Type B pancreatic cell (in vitro differentiated cells): ENCODE measurements around the gene SMARCD3. TPM values are rescaled to one million over a fixed set of nuclear protein-coding genes. Genes with fewer than 3 reads are reported as not detected.

Experiments
- DNase-seq: peaks from one replicate; pipeline ENCODE4 v3.0.0; 2021; ENCODE audit warnings: mixed read lengths; ENCODE audit not compliant: unreplicated experiment; ENCODE audit errors: extremely low spot score
- H3K27ac Mint-ChIP-seq: 2 replicates; pipeline ENCODE4 v1.8.0; 2021; ENCODE audit warnings: mild to moderate bottlenecking, mixed read lengths
- H3K27me3 Mint-ChIP-seq: 2 replicates; pipeline ENCODE4 v1.8.0; 2021; ENCODE audit warnings: mixed read lengths
- H3K36me3 Mint-ChIP-seq: 2 replicates; pipeline ENCODE4 v1.8.0; 2021; ENCODE audit warnings: mixed read lengths
- H3K4me1 Mint-ChIP-seq: one replicate; pipeline ENCODE4 v1.8.0; 2021; ENCODE audit warnings: mixed read lengths; ENCODE audit not compliant: unreplicated experiment
- H3K4me3 Mint-ChIP-seq: 2 replicates; pipeline ENCODE4 v1.8.0; 2021; ENCODE audit warnings: mild to moderate bottlenecking, mixed read lengths
- H3K9me3 Mint-ChIP-seq: 2 replicates; pipeline ENCODE4 v1.8.0; 2021; ENCODE audit warnings: mixed read lengths
- total RNA-seq: library from RNA; stranded (reverse); gene quantifications from 2 replicates; pipeline ENCODE4 v1.2.1, GENCODE V29; 2021; ENCODE audit warnings: low replicate concordance
- TF ChIP-seq, protein P1 (sequence below): fragments of 200-600 bp; sonication (generic); conservative IDR thresholded peaks from 2 replicates; pipeline ENCODE4 v1.5.0; 2021; ENCODE audit warnings: antibody characterized with exemption, mild to moderate bottlenecking

Gene SMARCD3
- total RNA-seq, 1 donor from 2014 or later = 58.4 TPM

DNA sequence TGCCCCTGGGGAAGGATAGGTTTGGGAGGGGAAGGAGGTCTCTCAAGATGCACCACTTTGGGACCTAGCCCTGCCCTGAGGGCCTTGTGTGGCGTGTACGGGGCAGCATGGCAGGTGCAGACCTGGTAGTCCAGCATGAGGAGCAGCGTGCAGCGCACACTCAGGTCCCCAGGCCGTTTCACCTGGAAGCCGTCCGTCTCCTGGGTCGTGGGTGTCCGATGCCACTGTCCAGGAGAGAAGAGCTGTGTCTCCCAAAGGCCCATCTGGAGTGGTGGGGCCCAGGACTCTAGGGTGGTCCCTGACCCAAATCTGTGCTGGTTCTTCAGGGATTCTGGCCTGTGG is 6.8 kb downstream of the SMARCD3 start:
- H3K4me3 Mint-ChIP-seq = no peak overlapping the region
- peaks cover 18% of the 10 kb centered on the region for H3K4me1 Mint-ChIP-seq
- H3K27me3 Mint-ChIP-seq = peaks cover 4% of the 10 kb centered on the region
- no peaks in the 10 kb centered on the region for H3K36me3 Mint-ChIP-seq
- H3K9me3 Mint-ChIP-seq = no peaks in the 10 kb centered on the region
- DNase-seq = no peak
- TF ChIP-seq, protein P1, sequence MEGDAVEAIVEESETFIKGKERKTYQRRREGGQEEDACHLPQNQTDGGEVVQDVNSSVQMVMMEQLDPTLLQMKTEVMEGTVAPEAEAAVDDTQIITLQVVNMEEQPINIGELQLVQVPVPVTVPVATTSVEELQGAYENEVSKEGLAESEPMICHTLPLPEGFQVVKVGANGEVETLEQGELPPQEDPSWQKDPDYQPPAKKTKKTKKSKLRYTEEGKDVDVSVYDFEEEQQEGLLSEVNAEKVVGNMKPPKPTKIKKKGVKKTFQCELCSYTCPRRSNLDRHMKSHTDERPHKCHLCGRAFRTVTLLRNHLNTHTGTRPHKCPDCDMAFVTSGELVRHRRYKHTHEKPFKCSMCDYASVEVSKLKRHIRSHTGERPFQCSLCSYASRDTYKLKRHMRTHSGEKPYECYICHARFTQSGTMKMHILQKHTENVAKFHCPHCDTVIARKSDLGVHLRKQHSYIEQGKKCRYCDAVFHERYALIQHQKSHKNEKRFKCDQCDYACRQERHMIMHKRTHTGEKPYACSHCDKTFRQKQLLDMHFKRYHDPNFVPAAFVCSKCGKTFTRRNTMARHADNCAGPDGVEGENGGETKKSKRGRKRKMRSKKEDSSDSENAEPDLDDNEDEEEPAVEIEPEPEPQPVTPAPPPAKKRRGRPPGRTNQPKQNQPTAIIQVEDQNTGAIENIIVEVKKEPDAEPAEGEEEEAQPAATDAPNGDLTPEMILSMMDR = no peak
- H3K27ac Mint-ChIP-seq = no peak overlapping the region

DNA sequence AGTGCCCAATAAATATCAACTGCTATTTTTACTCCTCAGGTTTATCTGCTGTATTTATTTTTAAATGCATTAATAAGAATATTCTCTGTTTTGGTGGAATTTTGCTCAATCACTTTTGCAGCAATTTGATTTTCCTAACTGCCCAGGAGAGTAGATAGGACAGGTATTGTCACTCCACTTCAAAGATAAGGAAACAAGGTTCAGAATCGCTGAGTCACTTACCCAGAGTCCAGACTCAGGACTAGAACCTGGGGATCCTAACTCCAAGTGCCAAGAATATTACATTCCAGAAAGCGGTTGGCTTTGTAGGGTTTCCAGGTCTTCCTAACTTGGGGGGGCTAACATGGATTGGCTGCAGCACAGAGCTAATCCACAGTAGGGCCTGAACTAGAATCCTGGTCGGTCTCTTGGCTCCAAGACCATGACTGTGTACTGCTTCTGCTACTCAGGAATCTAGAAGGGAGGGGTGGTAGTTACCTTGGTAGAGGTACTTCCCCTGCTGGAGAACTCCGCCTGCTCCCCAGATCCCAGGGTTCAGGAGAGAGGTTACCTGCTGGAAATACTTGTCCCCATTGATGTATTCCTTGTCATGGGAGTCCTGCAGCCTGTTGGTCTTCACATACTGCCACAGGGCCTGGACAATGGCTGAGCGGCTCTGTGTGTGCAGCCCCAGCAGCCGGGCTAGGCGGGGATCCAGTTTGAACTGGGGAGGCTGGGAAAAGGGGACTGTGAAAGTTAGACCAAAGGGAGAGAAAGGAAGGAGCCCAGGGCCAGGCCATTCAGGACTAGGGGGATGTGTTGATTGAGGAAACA is 7.3 kb downstream of the SMARCD3 start:
- no peak for DNase-seq
- TF ChIP-seq, protein P1 = no peak
- no peak overlapping the region for H3K27ac Mint-ChIP-seq
- no peaks in the 10 kb centered on the region for H3K36me3 Mint-ChIP-seq
- H3K9me3 Mint-ChIP-seq = no peaks in the 10 kb centered on the region
- no peak overlapping the region for H3K4me3 Mint-ChIP-seq
- H3K4me1 Mint-ChIP-seq = peaks cover 14% of the 10 kb centered on the region
- peaks cover 4% of the 10 kb centered on the region for H3K27me3 Mint-ChIP-seq

DNA sequence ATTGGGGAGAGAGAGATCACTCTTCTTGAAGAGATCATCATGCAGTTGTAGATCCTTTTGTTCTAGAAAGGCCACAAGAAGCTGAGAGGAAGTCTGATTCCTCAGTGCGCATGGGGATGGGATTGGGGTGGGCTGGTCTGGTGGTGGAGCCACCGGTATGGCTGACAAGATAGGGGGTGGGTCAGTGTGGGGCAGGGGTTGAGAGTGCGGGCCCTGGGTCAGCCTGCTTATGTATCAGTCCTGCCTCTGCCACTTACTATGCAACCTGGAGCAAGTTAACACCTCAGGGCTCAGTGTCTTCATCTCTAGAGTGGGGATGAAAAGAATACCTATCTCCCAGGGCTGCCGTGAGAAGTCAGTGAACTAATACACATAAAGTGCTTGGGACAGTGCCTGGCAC is 8.0 kb downstream of the SMARCD3 start:
- no peak for DNase-seq
- Mint-ChIP-seq H3K27ac (peak overlapping the region; percentile 8), H3K4me3 (no peak overlapping the region), H3K36me3 (no peaks in the 10 kb centered on the region), H3K27me3 (peaks cover 4% of the 10 kb centered on the region), H3K4me1 (peaks cover 10% of the 10 kb centered on the region), H3K9me3 (no peaks in the 10 kb centered on the region)
- TF ChIP-seq, protein P1 = no peak

DNA sequence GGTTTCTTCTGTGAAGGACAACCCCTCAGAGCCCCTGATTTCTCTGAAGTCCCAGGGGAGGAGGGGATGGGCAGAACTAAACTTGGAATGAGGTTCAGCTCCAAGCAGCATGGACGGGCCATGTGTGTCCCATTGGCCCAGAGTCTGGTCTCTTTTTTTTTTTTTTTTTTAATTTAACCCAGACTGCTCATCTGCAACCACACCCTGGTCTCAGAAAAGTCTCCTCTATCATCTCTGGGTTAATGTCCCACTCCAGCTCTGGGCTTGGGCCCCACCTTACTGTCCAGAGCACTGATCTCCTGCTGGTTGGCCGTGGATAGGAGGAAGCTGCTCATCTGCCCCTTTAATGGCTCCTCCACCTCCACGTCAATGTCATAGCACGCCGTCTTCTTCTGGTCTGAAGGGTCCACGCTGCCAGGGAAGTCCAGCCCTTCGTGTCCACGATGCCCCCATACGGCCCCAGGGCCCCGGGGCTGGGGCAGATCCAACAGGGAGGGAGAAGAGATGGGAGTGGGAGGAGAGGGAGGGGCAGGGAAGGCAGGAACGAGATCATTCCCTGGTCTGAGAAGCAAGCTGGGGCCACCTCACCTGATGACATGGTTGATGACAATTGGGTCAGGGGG is 8.5 kb downstream of the SMARCD3 start:
- peak overlapping the region; percentile 8 for H3K27ac Mint-ChIP-seq
- H3K36me3 Mint-ChIP-seq = no peaks in the 10 kb centered on the region
- H3K4me1 Mint-ChIP-seq = peaks cover 10% of the 10 kb centered on the region
- no peak overlapping the region for H3K4me3 Mint-ChIP-seq
- H3K27me3 Mint-ChIP-seq = peaks cover 4% of the 10 kb centered on the region
- TF ChIP-seq, protein P1 = no peak
- no peak for DNase-seq
- no peaks in the 10 kb centered on the region for H3K9me3 Mint-ChIP-seq

DNA sequence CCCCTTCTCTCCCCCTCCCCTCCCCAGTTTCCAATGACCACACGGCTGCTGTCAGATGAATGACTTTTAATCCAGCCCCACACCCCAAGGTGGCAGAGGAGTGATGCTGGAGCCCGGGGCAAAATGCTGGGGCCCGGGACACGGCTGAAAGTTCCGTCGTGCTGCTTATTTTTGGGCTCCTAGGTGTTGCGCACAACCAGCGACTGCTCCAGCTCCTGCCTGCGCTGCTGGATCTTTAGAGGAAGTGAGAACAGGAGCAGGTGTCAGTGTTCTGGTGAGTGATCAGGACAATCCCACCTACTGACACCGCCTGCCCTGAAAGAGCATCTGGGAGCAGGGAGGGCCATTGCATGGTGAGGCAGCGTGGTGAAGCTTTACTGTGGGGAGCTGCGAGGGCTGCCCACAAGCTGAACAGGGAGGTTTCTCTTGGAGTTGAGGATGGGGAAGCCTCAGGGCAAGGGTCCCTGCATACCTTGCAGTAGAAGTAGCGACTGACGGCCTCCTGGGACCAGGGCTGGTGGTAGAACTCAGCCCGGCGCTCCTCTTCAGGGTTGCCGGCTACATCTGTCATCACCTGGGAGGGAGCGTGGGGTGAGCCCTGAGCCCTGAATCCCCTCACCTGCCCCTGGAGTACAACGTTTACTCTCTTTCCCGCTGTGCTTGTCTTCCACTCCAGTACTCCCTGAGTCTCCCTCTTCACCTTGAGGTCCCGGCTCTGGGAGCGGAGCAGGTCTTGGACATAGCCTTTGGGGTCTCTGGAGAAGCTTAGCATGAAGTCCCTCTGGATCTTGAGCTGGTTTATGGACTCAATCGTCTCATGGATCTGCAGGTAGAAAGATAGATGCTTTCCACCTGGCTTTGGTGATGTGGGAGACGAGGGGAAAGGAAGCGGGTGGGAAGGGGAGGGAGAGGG is 9.3 kb downstream of the SMARCD3 start:
- peaks cover 6% of the 10 kb centered on the region for H3K4me1 Mint-ChIP-seq
- H3K4me3 Mint-ChIP-seq = no peak overlapping the region
- DNase-seq = no peak
- H3K27ac Mint-ChIP-seq = no peak overlapping the region
- H3K36me3 Mint-ChIP-seq = no peaks in the 10 kb centered on the region
- H3K9me3 Mint-ChIP-seq = no peaks in the 10 kb centered on the region
- TF ChIP-seq, protein P1 = no peak
- H3K27me3 Mint-ChIP-seq = no peaks in the 10 kb centered on the region
